Lower leg skin (tissue), 3 donors: ENCODE results near the gene RFC2.

Experiments used
- CTCF ChIP-seq, 3 donors: fragments of 450-650 bp; IDR thresholded peaks; one replicate each; pipeline ENCODE4 v1.5.1; 2016; ENCODE audit warnings: antibody characterized with exemption in 3 of 3, mild to moderate bottlenecking in 3 of 3, moderate library complexity in 2 of 3
- POLR2A ChIP-seq, 2 donors: fragments of 450-650 bp; IDR thresholded peaks; one replicate each; pipeline ENCODE4 v1.6.1; 2016 to 2017; ENCODE audit warnings: antibody characterized with exemption in 2 of 2, mild to moderate bottlenecking in 1 of 2, moderate library complexity in 1 of 2

DNA sequence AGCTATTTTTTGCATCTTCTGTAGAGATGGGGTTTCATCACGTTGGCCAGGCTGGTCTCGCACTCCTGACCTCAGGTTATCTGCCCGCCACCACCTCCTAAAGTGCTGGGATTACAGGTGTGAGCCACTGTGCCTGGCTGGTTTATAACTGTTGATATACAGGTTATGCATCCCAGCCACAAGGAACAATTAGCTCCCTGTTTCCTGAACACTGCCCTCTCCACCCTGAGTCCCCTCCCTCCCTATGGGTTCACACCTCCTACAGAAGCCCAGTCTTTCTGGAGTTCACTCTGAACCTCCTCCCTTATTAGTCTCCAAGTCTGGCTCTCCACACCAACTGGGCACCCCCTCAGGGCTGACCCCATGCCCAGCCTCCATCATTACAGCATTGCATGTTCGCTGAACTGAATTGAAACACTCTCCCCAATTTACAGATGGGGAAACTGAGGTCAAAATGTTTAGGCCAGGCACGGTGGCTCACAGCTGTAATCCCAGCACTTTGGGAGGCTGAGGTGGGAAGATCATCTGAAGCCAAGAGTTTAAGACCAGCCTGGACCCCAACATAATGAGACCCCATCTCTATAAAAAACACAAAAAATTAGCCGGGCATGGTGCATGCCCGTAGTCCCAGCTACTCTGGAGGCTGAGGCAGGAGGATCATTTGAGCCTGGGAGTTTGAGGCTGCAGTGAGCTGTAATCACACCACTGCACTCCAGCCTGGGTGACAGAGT lies 33.3 kb upstream of the RFC2 start:
- no peak for TF ChIP-seq POLR2A (IDR thresholded peaks at IDR 0.05)
- TF ChIP-seq CTCF (IDR thresholded peaks at IDR 0.05): no peak
